ENCODE results near the gene VASH2.
"Not testable (repeated sequence)": the region's sequence is repeated elsewhere in the genome, so short reads cannot be mapped to it uniquely, and the experiment has no call there.

DNA sequence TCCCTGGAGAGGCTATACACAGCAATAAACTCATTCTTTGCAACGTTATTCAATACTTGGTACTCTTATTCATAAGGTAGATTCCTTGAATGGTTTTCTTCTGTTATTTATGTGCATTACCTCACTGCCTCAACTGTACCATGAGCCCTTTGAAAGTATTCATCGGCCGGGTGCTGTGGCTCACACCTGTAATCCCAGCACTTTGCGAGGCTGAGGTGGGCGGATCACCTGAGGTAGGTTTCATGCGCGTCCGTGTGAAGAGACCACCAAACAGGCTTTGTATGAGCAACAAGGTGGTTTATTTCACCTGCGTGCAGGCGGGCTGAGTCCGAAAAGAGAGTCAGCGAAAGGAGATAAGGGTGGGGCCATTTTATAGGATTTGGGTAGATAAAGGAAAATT is 42.3 kb upstream of the VASH2 start:
- peak; percentile 63 for TF ChIP-seq POLR2AphosphoS5 (IDR thresholded peaks at IDR 0.05; ENCODE audit: low read depth)
- TF ChIP-seq EZH2 (IDR thresholded peaks at IDR 0.05; ENCODE audit: low read depth, unreplicated experiment); EZH2phosphoT487 (IDR thresholded peaks at IDR 0.05; ENCODE audit: unreplicated experiment); ZNF331 (CRISPR knock-in tag; IDR thresholded peaks at IDR 0.05; ENCODE audit: low read depth); JUNB (IDR thresholded peaks at IDR 0.05; ENCODE audit: unreplicated experiment); STAT1 (IDR thresholded peaks at IDR 0.05; ENCODE audit: unreplicated experiment); NANOG (IDR thresholded peaks at IDR 0.05; ENCODE audit: borderline replicate concordance); ZNF114 (CRISPR knock-in tag; IDR thresholded peaks at IDR 0.05): not testable (repeated sequence)
- TF ChIP-seq, protein P1, sequence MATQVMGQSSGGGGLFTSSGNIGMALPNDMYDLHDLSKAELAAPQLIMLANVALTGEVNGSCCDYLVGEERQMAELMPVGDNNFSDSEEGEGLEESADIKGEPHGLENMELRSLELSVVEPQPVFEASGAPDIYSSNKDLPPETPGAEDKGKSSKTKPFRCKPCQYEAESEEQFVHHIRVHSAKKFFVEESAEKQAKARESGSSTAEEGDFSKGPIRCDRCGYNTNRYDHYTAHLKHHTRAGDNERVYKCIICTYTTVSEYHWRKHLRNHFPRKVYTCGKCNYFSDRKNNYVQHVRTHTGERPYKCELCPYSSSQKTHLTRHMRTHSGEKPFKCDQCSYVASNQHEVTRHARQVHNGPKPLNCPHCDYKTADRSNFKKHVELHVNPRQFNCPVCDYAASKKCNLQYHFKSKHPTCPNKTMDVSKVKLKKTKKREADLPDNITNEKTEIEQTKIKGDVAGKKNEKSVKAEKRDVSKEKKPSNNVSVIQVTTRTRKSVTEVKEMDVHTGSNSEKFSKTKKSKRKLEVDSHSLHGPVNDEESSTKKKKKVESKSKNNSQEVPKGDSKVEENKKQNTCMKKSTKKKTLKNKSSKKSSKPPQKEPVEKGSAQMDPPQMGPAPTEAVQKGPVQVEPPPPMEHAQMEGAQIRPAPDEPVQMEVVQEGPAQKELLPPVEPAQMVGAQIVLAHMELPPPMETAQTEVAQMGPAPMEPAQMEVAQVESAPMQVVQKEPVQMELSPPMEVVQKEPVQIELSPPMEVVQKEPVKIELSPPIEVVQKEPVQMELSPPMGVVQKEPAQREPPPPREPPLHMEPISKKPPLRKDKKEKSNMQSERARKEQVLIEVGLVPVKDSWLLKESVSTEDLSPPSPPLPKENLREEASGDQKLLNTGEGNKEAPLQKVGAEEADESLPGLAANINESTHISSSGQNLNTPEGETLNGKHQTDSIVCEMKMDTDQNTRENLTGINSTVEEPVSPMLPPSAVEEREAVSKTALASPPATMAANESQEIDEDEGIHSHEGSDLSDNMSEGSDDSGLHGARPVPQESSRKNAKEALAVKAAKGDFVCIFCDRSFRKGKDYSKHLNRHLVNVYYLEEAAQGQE (IDR thresholded peaks at IDR 0.05; ENCODE audit: unreplicated experiment), result not testable (repeated sequence)
- TF ChIP-seq, protein P2, sequence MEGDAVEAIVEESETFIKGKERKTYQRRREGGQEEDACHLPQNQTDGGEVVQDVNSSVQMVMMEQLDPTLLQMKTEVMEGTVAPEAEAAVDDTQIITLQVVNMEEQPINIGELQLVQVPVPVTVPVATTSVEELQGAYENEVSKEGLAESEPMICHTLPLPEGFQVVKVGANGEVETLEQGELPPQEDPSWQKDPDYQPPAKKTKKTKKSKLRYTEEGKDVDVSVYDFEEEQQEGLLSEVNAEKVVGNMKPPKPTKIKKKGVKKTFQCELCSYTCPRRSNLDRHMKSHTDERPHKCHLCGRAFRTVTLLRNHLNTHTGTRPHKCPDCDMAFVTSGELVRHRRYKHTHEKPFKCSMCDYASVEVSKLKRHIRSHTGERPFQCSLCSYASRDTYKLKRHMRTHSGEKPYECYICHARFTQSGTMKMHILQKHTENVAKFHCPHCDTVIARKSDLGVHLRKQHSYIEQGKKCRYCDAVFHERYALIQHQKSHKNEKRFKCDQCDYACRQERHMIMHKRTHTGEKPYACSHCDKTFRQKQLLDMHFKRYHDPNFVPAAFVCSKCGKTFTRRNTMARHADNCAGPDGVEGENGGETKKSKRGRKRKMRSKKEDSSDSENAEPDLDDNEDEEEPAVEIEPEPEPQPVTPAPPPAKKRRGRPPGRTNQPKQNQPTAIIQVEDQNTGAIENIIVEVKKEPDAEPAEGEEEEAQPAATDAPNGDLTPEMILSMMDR (conservative IDR thresholded peaks at IDR 0.05; ENCODE audit: low read depth in 2 of 2), result not testable (repeated sequence)
- TF ChIP-seq, protein P3, sequence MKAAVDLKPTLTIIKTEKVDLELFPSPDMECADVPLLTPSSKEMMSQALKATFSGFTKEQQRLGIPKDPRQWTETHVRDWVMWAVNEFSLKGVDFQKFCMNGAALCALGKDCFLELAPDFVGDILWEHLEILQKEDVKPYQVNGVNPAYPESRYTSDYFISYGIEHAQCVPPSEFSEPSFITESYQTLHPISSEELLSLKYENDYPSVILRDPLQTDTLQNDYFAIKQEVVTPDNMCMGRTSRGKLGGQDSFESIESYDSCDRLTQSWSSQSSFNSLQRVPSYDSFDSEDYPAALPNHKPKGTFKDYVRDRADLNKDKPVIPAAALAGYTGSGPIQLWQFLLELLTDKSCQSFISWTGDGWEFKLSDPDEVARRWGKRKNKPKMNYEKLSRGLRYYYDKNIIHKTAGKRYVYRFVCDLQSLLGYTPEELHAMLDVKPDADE (IDR thresholded peaks at IDR 0.05), result not testable (repeated sequence)
- TF ChIP-seq, protein P4, sequence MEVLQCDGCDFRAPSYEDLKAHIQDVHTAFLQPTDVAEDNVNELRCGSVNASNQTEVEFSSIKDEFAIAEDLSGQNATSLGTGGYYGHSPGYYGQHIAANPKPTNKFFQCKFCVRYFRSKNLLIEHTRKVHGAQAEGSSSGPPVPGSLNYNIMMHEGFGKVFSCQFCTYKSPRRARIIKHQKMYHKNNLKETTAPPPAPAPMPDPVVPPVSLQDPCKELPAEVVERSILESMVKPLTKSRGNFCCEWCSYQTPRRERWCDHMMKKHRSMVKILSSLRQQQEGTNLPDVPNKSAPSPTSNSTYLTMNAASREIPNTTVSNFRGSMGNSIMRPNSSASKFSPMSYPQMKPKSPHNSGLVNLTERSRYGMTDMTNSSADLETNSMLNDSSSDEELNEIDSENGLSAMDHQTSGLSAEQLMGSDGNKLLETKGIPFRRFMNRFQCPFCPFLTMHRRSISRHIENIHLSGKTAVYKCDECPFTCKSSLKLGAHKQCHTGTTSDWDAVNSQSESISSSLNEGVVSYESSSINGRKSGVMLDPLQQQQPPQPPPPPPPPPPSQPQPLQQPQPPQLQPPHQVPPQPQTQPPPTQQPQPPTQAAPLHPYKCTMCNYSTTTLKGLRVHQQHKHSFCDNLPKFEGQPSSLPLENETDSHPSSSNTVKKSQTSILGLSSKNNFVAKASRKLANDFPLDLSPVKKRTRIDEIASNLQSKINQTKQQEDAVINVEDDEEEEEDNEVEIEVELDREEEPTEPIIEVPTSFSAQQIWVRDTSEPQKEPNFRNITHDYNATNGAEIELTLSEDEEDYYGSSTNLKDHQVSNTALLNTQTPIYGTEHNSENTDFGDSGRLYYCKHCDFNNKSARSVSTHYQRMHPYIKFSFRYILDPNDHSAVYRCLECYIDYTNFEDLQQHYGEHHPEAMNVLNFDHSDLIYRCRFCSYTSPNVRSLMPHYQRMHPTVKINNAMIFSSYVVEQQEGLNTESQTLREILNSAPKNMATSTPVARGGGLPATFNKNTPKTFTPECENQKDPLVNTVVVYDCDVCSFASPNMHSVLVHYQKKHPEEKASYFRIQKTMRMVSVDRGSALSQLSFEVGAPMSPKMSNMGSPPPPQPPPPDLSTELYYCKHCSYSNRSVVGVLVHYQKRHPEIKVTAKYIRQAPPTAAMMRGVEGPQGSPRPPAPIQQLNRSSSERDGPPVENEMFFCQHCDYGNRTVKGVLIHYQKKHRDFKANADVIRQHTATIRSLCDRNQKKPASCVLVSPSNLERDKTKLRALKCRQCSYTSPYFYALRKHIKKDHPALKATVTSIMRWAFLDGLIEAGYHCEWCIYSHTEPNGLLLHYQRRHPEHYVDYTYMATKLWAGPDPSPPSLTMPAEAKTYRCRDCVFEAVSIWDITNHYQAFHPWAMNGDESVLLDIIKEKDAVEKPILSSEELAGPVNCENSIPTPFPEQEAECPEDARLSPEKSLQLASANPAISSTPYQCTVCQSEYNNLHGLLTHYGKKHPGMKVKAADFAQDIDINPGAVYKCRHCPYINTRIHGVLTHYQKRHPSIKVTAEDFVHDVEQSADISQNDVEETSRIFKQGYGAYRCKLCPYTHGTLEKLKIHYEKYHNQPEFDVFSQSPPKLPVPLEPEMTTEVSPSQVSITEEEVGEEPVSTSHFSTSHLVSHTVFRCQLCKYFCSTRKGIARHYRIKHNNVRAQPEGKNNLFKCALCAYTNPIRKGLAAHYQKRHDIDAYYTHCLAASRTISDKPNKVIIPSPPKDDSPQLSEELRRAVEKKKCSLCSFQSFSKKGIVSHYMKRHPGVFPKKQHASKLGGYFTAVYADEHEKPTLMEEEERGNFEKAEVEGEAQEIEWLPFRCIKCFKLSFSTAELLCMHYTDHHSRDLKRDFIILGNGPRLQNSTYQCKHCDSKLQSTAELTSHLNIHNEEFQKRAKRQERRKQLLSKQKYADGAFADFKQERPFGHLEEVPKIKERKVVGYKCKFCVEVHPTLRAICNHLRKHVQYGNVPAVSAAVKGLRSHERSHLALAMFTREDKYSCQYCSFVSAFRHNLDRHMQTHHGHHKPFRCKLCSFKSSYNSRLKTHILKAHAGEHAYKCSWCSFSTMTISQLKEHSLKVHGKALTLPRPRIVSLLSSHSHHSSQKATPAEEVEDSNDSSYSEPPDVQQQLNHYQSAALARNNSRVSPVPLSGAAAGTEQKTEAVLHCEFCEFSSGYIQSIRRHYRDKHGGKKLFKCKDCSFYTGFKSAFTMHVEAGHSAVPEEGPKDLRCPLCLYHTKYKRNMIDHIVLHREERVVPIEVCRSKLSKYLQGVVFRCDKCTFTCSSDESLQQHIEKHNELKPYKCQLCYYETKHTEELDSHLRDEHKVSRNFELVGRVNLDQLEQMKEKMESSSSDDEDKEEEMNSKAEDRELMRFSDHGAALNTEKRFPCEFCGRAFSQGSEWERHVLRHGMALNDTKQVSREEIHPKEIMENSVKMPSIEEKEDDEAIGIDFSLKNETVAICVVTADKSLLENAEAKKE (CRISPR knock-in tag; IDR thresholded peaks at IDR 0.05), result not testable (repeated sequence)
